Activated T-cell treated with anti-CD3 and anti-CD28 coated beads for 48 hours (primary cell): ENCODE data around the gene ARHGEF10L.
A peak's percentile ranks its signal among the peaks of the same experiment; 100 is the strongest.
"Not testable (repeated sequence)": the region's sequence is repeated elsewhere in the genome, so short reads cannot be mapped to it uniquely, and the experiment has no call there.

Experiments
- DNase-seq: peaks from one replicate; pipeline ENCODE4 v3.0.0-alpha.2; 2020; ENCODE audit warnings: low read depth

Gene ARHGEF10L

GRCh38 chr1:17539477-17540254, at the start of gene ARHGEF10L:
Gene ARHGEF10L (plus strand): TSS chr1:17539698. CDS start chr1:17580596, 40,898 bp downstream.
- DNase-seq = no peak

GRCh38 chr1:17489768-17490417, 49.6 kb upstream of the ARHGEF10L start:
- DNase-seq = not testable (repeated sequence)

- not testable (repeated sequence) for DNase-seq
Observed at GRCh38 chr1:17490667-17491066, 48.8 kb upstream of the ARHGEF10L start.

GRCh38 chr1:17494114-17494729, 45.3 kb upstream of the ARHGEF10L start:
- DNase-seq = peak; percentile 62

- DNase-seq = no peak
Observed at GRCh38 chr1:17496419-17496818, 43.1 kb upstream of the ARHGEF10L start.

- DNase-seq = no peak
Observed at GRCh38 chr1:17498214-17498613, 41.3 kb upstream of the ARHGEF10L start.

GRCh38 chr1:17502326-17502778, 37.1 kb upstream of the ARHGEF10L start:
- DNase-seq = peak; percentile 58

GRCh38 chr1:17503146-17503545, 36.4 kb upstream of the ARHGEF10L start:
- no peak for DNase-seq

GRCh38 chr1:17507200-17507599, 32.3 kb upstream of the ARHGEF10L start:
- DNase-seq = not testable (repeated sequence)

- DNase-seq = no peak
Observed at GRCh38 chr1:17507915-17508314, 31.6 kb upstream of the ARHGEF10L start.

- no peak for DNase-seq
Observed at GRCh38 chr1:17509363-17509762, 30.1 kb upstream of the ARHGEF10L start.

- no peak for DNase-seq
Observed at GRCh38 chr1:17510138-17510537, 29.4 kb upstream of the ARHGEF10L start.

GRCh38 chr1:17511188-17511587, 28.3 kb upstream of the ARHGEF10L start:
- DNase-seq = no peak

- DNase-seq = no peak
Observed at GRCh38 chr1:17513131-17513530, 26.4 kb upstream of the ARHGEF10L start.

GRCh38 chr1:17514776-17515175, 24.7 kb upstream of the ARHGEF10L start:
- DNase-seq = no peak

GRCh38 chr1:17515902-17516301, 23.6 kb upstream of the ARHGEF10L start:
- DNase-seq = no peak

- DNase-seq = no peak
Observed at GRCh38 chr1:17516303-17517214, 22.9 kb upstream of the ARHGEF10L start.

- no peak for DNase-seq
Observed at GRCh38 chr1:17520041-17520440, 19.5 kb upstream of the ARHGEF10L start.

GRCh38 chr1:17520473-17521319, 18.8 kb upstream of the ARHGEF10L start:
- DNase-seq = no peak

- no peak for DNase-seq
Observed at GRCh38 chr1:17521946-17522612, 17.4 kb upstream of the ARHGEF10L start.
